ENCODE measurements around the gene AKR1B15.
"Not testable (repeated sequence)": the region's sequence is repeated elsewhere in the genome, so short reads cannot be mapped to it uniquely, and the experiment has no call there.

Gene AKR1B15

GRCh38 chr7:134558370-134558769 lies 9.5 kb downstream of the AKR1B15 start:
- no peak for DNase-seq (ENCODE audit: low read depth in 2 of 3, low spot score in 1 of 3)

GRCh38 chr7:134561616-134562015 lies 12.7 kb downstream of the AKR1B15 start:
- DNase-seq (ENCODE audit: low read depth in 2 of 3, low spot score in 1 of 3) = not testable (repeated sequence)

- no peak for DNase-seq (ENCODE audit: low read depth in 2 of 3, low spot score in 1 of 3)
Observed at GRCh38 chr7:134562136-134562535, 13.2 kb downstream of the AKR1B15 start.

- not testable (repeated sequence) for DNase-seq (ENCODE audit: low read depth in 2 of 3, low spot score in 1 of 3)
Observed at GRCh38 chr7:134563398-134563749, 14.5 kb downstream of the AKR1B15 start.

- DNase-seq (ENCODE audit: low read depth in 2 of 3, low spot score in 1 of 3) = no peak
Observed at GRCh38 chr7:134565643-134566136, 16.8 kb downstream of the AKR1B15 start.

GRCh38 chr7:134567368-134567767 lies 18.5 kb downstream of the AKR1B15 start:
- no peak for DNase-seq (ENCODE audit: low read depth in 2 of 3, low spot score in 1 of 3)

- not testable (repeated sequence) for DNase-seq (ENCODE audit: low read depth in 2 of 3, low spot score in 1 of 3)
Observed at GRCh38 chr7:134569962-134570361, 21.1 kb downstream of the AKR1B15 start.

GRCh38 chr7:134571101-134571500 lies 22.2 kb downstream of the AKR1B15 start:
- DNase-seq (ENCODE audit: low read depth in 2 of 3, low spot score in 1 of 3) = no peak

- DNase-seq (ENCODE audit: low read depth in 2 of 3, low spot score in 1 of 3) = no peak
Observed at GRCh38 chr7:134571746-134572461, 23.0 kb downstream of the AKR1B15 start.

- DNase-seq (ENCODE audit: low read depth in 2 of 3, low spot score in 1 of 3) = no peak
Observed at GRCh38 chr7:134574322-134574721, 25.4 kb downstream of the AKR1B15 start.

- no peak for DNase-seq (ENCODE audit: low read depth in 2 of 3, low spot score in 1 of 3)
Observed at GRCh38 chr7:134584290-134584689, 35.4 kb downstream of the AKR1B15 start.

- DNase-seq (ENCODE audit: low read depth in 2 of 3, low spot score in 1 of 3) = no peak
Observed at GRCh38 chr7:134585897-134586296, 37.0 kb downstream of the AKR1B15 start.

GRCh38 chr7:134587750-134588149 lies 38.8 kb downstream of the AKR1B15 start:
- no peak for DNase-seq (ENCODE audit: low read depth in 2 of 3, low spot score in 1 of 3)

- DNase-seq (ENCODE audit: low read depth in 2 of 3, low spot score in 1 of 3) = no peak
Observed at GRCh38 chr7:134589491-134589941, 40.6 kb downstream of the AKR1B15 start.

- no peak for DNase-seq (ENCODE audit: low read depth in 2 of 3, low spot score in 1 of 3)
Observed at GRCh38 chr7:134593530-134594392, 44.9 kb downstream of the AKR1B15 start.

GRCh38 chr7:134594877-134595276 lies 46.0 kb downstream of the AKR1B15 start:
- no peak for DNase-seq (ENCODE audit: low read depth in 2 of 3, low spot score in 1 of 3)

GRCh38 chr7:134599371-134599770 lies 50.5 kb downstream of the AKR1B15 start:
- DNase-seq (ENCODE audit: low read depth in 2 of 3, low spot score in 1 of 3) = no peak

- no peak for DNase-seq (ENCODE audit: low read depth in 2 of 3, low spot score in 1 of 3)
Observed at GRCh38 chr7:134601459-134601858, 52.5 kb downstream of the AKR1B15 start.

- DNase-seq (ENCODE audit: low read depth in 2 of 3, low spot score in 1 of 3) = no peak
Observed at GRCh38 chr7:134602881-134603451, 54.1 kb downstream of the AKR1B15 start.

GRCh38 chr7:134605978-134606923 lies 57.3 kb downstream of the AKR1B15 start:
- DNase-seq (ENCODE audit: low read depth in 2 of 3, low spot score in 1 of 3) = peak; percentile 15 to 49 (median 42)
